Measurements from ENCODE around the gene PRPH2. TPM values are rescaled to one million over a fixed set of nuclear protein-coding genes. Genes with fewer than 3 reads are reported as not detected.

PRPH2 gene
- total RNA-seq, 1 experiment from 2014 or later: 1.0 TPM

DNA sequence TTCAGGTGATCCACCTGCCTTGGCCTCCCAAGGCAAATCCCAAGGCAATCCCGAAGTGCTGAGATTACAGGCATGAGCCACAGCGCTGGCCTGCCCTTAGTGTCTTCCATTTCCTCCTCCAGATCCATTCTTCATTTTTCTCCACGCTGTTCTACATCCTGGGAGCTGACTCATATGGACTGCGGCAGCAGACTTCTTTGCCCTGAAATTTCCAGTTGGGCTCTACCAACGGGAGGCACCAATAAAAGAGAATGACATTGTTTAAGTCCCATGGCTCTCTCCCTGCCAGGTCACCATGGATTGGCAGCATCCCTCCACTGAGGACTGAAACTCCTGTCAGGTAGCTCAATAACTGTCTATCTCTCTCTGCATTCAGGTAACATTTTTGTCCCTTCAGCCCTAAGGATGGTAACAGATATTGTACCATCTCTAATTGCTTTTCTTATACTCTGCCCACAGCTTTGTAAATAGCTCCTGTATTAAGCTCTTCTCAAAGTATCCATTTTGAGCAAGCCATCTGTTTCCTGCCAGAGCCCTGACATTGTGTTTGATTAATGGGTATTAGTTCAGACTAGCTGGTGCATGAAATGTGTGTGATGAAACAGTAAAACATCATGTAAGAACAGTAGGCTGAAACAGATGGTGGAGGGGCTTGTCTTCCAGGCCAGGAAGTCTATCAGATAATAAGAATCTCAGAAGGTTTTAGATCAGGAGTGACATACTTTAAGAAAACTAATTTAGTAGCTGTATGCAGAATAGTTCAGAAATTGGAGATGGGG, 19.9 kb upstream of the PRPH2 start (continued):
- TF ChIP-seq, protein P1, sequence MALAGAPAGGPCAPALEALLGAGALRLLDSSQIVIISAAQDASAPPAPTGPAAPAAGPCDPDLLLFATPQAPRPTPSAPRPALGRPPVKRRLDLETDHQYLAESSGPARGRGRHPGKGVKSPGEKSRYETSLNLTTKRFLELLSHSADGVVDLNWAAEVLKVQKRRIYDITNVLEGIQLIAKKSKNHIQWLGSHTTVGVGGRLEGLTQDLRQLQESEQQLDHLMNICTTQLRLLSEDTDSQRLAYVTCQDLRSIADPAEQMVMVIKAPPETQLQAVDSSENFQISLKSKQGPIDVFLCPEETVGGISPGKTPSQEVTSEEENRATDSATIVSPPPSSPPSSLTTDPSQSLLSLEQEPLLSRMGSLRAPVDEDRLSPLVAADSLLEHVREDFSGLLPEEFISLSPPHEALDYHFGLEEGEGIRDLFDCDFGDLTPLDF (CRISPR knock-in tag; IDR thresholded peaks at IDR 0.05): no peak
- TF ChIP-seq ESRRA (CRISPR knock-in tag; IDR thresholded peaks at IDR 0.05; ENCODE audit: borderline replicate concordance) (no peak), SOX15 (CRISPR knock-in tag; IDR thresholded peaks at IDR 0.05) (no peak), ZNF396 (CRISPR knock-in tag; IDR thresholded peaks at IDR 0.05; ENCODE audit: borderline replicate concordance) (no peak), ZNF263 (CRISPR knock-in tag; IDR thresholded peaks at IDR 0.05; ENCODE audit: low read depth) (no peak), ZNF671 (CRISPR knock-in tag; IDR thresholded peaks at IDR 0.05) (no peak), ZNF138 (CRISPR knock-in tag; conservative IDR thresholded peaks at IDR 0.05) (no peak)

DNA sequence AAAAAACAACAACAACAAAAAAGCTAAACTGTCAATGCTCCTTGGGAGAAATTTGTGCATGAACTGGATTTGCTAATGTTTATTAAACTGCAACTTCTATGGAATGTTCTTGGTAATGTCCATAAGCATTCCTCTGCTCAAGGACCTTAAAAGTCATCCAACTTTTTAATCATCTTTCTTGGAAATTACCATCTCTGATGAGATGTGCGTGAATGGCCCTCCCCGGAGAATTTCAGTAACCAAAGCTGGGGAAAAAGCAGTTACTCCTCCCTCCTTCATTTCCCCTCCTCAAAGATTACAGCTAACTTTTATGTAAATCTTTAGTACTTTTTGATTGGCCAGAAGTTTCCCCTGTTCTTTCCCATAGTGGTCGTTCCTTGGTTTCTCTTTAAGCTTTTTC, 18.3 kb upstream of the PRPH2 start:
- ChIA-PET CTCF (interaction anchor here (0.6 to 0.8 kb wide), 2 partner anchors 14 to 79 kb away, joined by 3 to 4 read pairs; no protein-coding TSS in a partner anchor), POLR2A (no interaction called here)
- Mint-ChIP-seq H3K36me3 (peaks cover under 1% of the 10 kb centered on the region), H3K9me3 (no peaks in the 10 kb centered on the region), H3K4me1 (peaks cover 7% of the 10 kb centered on the region), H3K27me3 (ENCODE audit: low read depth) (no peaks in the 10 kb centered on the region), H3K27ac (no peak overlapping the region), H3K4me3 (no peak overlapping the region)
- TF ChIP-seq, protein P2, sequence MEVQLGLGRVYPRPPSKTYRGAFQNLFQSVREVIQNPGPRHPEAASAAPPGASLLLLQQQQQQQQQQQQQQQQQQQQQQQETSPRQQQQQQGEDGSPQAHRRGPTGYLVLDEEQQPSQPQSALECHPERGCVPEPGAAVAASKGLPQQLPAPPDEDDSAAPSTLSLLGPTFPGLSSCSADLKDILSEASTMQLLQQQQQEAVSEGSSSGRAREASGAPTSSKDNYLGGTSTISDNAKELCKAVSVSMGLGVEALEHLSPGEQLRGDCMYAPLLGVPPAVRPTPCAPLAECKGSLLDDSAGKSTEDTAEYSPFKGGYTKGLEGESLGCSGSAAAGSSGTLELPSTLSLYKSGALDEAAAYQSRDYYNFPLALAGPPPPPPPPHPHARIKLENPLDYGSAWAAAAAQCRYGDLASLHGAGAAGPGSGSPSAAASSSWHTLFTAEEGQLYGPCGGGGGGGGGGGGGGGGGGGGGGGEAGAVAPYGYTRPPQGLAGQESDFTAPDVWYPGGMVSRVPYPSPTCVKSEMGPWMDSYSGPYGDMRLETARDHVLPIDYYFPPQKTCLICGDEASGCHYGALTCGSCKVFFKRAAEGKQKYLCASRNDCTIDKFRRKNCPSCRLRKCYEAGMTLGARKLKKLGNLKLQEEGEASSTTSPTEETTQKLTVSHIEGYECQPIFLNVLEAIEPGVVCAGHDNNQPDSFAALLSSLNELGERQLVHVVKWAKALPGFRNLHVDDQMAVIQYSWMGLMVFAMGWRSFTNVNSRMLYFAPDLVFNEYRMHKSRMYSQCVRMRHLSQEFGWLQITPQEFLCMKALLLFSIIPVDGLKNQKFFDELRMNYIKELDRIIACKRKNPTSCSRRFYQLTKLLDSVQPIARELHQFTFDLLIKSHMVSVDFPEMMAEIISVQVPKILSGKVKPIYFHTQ (CRISPR knock-in tag; IDR thresholded peaks at IDR 0.05): no peak
- TF ChIP-seq FOXP1 (CRISPR knock-in tag; IDR thresholded peaks at IDR 0.05; ENCODE audit: borderline replicate concordance): no peak
- TF ChIP-seq ZNF396 (CRISPR knock-in tag; IDR thresholded peaks at IDR 0.05; ENCODE audit: borderline replicate concordance): no peak
- TF ChIP-seq ZNF423 (CRISPR knock-in tag; IDR thresholded peaks at IDR 0.05): no peak
- TF ChIP-seq, protein P3, sequence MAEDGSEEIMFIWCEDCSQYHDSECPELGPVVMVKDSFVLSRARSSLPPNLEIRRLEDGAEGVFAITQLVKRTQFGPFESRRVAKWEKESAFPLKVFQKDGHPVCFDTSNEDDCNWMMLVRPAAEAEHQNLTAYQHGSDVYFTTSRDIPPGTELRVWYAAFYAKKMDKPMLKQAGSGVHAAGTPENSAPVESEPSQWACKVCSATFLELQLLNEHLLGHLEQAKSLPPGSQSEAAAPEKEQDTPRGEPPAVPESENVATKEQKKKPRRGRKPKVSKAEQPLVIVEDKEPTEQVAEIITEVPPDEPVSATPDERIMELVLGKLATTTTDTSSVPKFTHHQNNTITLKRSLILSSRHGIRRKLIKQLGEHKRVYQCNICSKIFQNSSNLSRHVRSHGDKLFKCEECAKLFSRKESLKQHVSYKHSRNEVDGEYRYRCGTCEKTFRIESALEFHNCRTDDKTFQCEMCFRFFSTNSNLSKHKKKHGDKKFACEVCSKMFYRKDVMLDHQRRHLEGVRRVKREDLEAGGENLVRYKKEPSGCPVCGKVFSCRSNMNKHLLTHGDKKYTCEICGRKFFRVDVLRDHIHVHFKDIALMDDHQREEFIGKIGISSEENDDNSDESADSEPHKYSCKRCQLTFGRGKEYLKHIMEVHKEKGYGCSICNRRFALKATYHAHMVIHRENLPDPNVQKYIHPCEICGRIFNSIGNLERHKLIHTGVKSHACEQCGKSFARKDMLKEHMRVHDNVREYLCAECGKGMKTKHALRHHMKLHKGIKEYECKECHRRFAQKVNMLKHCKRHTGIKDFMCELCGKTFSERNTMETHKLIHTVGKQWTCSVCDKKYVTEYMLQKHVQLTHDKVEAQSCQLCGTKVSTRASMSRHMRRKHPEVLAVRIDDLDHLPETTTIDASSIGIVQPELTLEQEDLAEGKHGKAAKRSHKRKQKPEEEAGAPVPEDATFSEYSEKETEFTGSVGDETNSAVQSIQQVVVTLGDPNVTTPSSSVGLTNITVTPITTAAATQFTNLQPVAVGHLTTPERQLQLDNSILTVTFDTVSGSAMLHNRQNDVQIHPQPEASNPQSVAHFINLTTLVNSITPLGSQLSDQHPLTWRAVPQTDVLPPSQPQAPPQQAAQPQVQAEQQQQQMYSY (CRISPR knock-in tag; IDR thresholded peaks at IDR 0.05): no peak
- TF ChIP-seq CREB1 (CRISPR knock-in tag; IDR thresholded peaks at IDR 0.05): no peak
- no peak for TF ChIP-seq SOX15 (CRISPR knock-in tag; IDR thresholded peaks at IDR 0.05)
- TF ChIP-seq, protein P4, sequence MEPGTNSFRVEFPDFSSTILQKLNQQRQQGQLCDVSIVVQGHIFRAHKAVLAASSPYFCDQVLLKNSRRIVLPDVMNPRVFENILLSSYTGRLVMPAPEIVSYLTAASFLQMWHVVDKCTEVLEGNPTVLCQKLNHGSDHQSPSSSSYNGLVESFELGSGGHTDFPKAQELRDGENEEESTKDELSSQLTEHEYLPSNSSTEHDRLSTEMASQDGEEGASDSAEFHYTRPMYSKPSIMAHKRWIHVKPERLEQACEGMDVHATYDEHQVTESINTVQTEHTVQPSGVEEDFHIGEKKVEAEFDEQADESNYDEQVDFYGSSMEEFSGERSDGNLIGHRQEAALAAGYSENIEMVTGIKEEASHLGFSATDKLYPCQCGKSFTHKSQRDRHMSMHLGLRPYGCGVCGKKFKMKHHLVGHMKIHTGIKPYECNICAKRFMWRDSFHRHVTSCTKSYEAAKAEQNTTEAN (CRISPR knock-in tag; IDR thresholded peaks at IDR 0.05): no peak
- ATAC-seq: no peak
- DNase-seq (ENCODE audit: low spot score): no peak

DNA sequence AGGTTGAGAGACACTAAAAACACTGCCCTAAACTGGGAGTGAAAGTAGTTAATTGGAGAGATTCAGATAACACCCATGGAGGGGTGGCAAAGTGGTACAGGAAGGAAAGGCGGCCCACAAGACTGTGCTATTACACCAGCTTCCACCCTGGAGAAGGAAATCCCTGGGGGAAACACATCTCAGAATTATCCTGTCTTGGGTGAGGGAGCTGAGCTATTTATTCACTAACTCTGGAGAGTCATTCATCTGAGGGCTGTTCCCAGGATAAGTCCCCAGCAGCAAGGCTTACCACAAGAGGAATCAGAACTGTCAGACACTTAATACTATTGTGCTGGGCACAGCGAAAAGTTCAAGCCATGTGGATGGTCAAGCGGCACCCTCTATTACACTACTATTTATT, 13.6 kb upstream of the PRPH2 start:
- DNase-seq (ENCODE audit: low spot score): no peak
- POLR2A ChIA-PET: interaction anchor here (2.1 kb wide), 1 partner anchor 10 kb away, joined by 5 read pairs; the partner anchor contains the start of gene TBCC
- CTCF ChIA-PET: no interaction called here
- H3K27me3 Mint-ChIP-seq (ENCODE audit: low read depth): no peaks in the 10 kb centered on the region
- H3K27ac Mint-ChIP-seq: no peak overlapping the region; the same call in 1 of the 2 replicates
- H3K36me3 Mint-ChIP-seq: no peaks in the 10 kb centered on the region
- no peaks in the 10 kb centered on the region for H3K4me1 Mint-ChIP-seq
- no peak overlapping the region for H3K4me3 Mint-ChIP-seq
- ATAC-seq: no peak
- H3K9me3 Mint-ChIP-seq: 0 out of 2 replicates have a peak, but pooled peaks cover 3% of the 10 kb centered on the region
- TF ChIP-seq, protein P5, sequence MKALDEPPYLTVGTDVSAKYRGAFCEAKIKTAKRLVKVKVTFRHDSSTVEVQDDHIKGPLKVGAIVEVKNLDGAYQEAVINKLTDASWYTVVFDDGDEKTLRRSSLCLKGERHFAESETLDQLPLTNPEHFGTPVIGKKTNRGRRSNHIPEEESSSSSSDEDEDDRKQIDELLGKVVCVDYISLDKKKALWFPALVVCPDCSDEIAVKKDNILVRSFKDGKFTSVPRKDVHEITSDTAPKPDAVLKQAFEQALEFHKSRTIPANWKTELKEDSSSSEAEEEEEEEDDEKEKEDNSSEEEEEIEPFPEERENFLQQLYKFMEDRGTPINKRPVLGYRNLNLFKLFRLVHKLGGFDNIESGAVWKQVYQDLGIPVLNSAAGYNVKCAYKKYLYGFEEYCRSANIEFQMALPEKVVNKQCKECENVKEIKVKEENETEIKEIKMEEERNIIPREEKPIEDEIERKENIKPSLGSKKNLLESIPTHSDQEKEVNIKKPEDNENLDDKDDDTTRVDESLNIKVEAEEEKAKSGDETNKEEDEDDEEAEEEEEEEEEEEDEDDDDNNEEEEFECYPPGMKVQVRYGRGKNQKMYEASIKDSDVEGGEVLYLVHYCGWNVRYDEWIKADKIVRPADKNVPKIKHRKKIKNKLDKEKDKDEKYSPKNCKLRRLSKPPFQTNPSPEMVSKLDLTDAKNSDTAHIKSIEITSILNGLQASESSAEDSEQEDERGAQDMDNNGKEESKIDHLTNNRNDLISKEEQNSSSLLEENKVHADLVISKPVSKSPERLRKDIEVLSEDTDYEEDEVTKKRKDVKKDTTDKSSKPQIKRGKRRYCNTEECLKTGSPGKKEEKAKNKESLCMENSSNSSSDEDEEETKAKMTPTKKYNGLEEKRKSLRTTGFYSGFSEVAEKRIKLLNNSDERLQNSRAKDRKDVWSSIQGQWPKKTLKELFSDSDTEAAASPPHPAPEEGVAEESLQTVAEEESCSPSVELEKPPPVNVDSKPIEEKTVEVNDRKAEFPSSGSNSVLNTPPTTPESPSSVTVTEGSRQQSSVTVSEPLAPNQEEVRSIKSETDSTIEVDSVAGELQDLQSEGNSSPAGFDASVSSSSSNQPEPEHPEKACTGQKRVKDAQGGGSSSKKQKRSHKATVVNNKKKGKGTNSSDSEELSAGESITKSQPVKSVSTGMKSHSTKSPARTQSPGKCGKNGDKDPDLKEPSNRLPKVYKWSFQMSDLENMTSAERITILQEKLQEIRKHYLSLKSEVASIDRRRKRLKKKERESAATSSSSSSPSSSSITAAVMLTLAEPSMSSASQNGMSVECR (CRISPR knock-in tag; IDR thresholded peaks at IDR 0.05; ENCODE audit: borderline replicate concordance): no peak
- TF ChIP-seq, protein P6, sequence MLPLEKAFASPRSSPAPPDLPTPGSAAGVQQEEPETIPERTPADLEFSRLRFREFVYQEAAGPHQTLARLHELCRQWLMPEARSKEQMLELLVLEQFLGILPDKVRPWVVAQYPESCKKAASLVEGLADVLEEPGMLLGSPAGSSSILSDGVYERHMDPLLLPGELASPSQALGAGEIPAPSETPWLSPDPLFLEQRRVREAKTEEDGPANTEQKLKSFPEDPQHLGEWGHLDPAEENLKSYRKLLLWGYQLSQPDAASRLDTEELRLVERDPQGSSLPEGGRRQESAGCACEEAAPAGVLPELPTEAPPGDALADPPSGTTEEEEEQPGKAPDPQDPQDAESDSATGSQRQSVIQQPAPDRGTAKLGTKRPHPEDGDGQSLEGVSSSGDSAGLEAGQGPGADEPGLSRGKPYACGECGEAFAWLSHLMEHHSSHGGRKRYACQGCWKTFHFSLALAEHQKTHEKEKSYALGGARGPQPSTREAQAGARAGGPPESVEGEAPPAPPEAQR (CRISPR knock-in tag; IDR thresholded peaks at IDR 0.05): no peak
